Psoas muscle (tissue), 8 donors: Measurements from ENCODE around the gene CTAGE1. TPM values are rescaled to one million over a fixed set of nuclear protein-coding genes. Genes with fewer than 3 reads are reported as not detected.

ENCODE experiments used
- ATAC-seq, 4 donors: fragments of 200-7000 bp; cut with Tn5 transposase; one replicate each; pipeline ENCODE4 v1.9.1; 2020; ENCODE audit warnings: moderate library complexity in 3 of 4, mild to moderate bottlenecking in 2 of 4
- DNase-seq, 2 donors: peaks; one replicate each; pipeline ENCODE4 v3.0.0-alpha.2; 2020
- H3K27ac ChIP-seq: fragments of 200-600 bp; one replicate; pipeline ENCODE4 v1.8.0; 2022
- H3K27me3 ChIP-seq, 3 donors: fragments of 200-600 bp in 1 of 3; one replicate each; pipeline versions ENCODE4 v1.6.1 to v1.8.0; 2013 to 2022; ENCODE audit warnings: low read length in 2 of 3, mild to moderate bottlenecking in 2 of 3, moderate library complexity in 1 of 3; ENCODE audit not compliant: insufficient read depth in 3 of 3
- H3K36me3 ChIP-seq, 2 donors: fragments of 200-600 bp in 1 of 2; one replicate each; pipeline versions ENCODE4 v1.6.1 to v1.8.0; 2013 to 2022; ENCODE audit warnings: low read depth in 1 of 2, mild to moderate bottlenecking in 1 of 2, moderate library complexity in 1 of 2; ENCODE audit not compliant: insufficient read depth in 1 of 2
- H3K4me1 ChIP-seq: fragments of 200-600 bp; one replicate; pipeline ENCODE4 v1.8.0; 2022
- H3K4me3 ChIP-seq: fragments of 200-600 bp; one replicate; pipeline ENCODE4 v1.8.0; 2022; ENCODE audit warnings: mild to moderate bottlenecking
- H3K9me3 ChIP-seq: fragments of 200-600 bp; one replicate; pipeline ENCODE4 v1.8.0; 2022
- CTCF ChIP-seq: fragments of 200-600 bp; IDR thresholded peaks from one replicate; pipeline ENCODE4 v1.8.0; 2022; ENCODE audit warnings: antibody characterized with exemption
- WGBS, 3 donors: extraction: QIAGEN DNeasy Blood & Tissue Kit; methylation state at CpG; one replicate each; pipeline versions ENCODE4 v1.1.6 to v1.1.7; 2013; 5-methylcytosine and 5-hydroxymethylcytosine counted together
- intact Hi-C, 2 donors: fragments of 100-400 bp; cut with DNase I; formaldehyde crosslinking; loops; one replicate each; pipeline versions ENCODE4 v1.11.0 to v1.14.2; 2022
- polyA plus RNA-seq, 3 donors: library from polyadenylated mRNA; stranded (reverse); fragments of 200-250 nt; gene quantifications; one replicate each; pipeline ENCODE4 v1.2.3, GENCODE V29; 2013
- total RNA-seq, 4 donors: library from RNA; stranded (reverse); fragmentation: NEBNext Ultra II Directional in 2 of 4; extraction: Animal tissue kit (Norgen Biotek cat#: 25700) in 2 of 4; gene quantifications; one replicate each; pipeline versions ENCODE4 v1.2.1 to v1.2.4, GENCODE V29; 2021 to 2023
- donor health status: healthy with polysubstance abuse.
- donor health status: DM: no; HTN: no; CAD: no; lungs with moderate emphysema.
- donor health status: Bipolar disorder and iron deficiency.
- donor health status: healthy.
- donor health status: DM: yes; HTN: yes; CAD: no.
- donor health status: DM: no; HTN: no; CAD: no.
- donor health status: DM: no; HTN: no; CAD: no.
- donor health status: DM: yes; HTN: yes; CAD: no.

CTAGE1 gene
- total and polyA plus RNA-seq, 7 donors: not detected

DNA sequence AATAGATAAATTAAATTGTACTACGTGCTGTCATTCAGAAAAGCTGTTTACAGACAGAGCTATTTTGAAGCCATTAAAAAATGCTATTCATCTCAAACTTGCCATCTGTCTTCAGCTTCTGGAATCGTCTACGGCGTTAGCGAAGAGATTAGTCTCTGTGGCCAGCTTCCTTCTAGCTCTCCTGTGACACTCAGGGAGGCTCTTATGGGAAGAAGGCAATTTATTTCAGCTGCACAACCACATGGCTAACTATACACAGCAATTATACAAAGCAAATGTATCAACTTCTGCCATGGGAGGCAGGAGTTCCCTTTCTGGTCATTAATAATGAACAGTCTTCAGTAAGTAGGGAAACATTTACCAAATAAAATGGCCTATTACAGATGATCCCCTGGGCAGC is 6.3 kb downstream of the CTAGE1 start:
- Histone ChIP-seq H3K4me3 (no peak overlapping the region), H3K27me3 (no peaks in the 10 kb centered on the region), H3K9me3 (no peaks in the 10 kb centered on the region), H3K4me1 (no peaks in the 10 kb centered on the region), H3K27ac (no peak overlapping the region), H3K36me3 (no peaks in the 10 kb centered on the region)
- WGBS, 3 donors: 52 to 61% (median 59%) methylated on average over 5 of the region's 5 CpGs
- intact Hi-C loops: no loop called here
- no peak for TF ChIP-seq CTCF
- DNase-seq (no peak), ATAC-seq (no peak)

- intact Hi-C loops: no loop called here
- no peak for DNase-seq
- no peak for ATAC-seq
- Histone ChIP-seq H3K4me3 (no peak overlapping the region), H3K36me3 (no peaks in the 10 kb centered on the region), H3K27ac (no peak overlapping the region), H3K27me3 (no peaks in the 10 kb centered on the region), H3K4me1 (no peaks in the 10 kb centered on the region), H3K9me3 (peaks cover under 1% of the 10 kb centered on the region)
- 94 to 96% (median 95%) methylated on average over 3 of the region's 3 CpGs for WGBS, 3 donors
- TF ChIP-seq CTCF: no peak
Measured at GRCh38 chr18:22410126-22410525, 7.6 kb downstream of the CTAGE1 start.

DNA sequence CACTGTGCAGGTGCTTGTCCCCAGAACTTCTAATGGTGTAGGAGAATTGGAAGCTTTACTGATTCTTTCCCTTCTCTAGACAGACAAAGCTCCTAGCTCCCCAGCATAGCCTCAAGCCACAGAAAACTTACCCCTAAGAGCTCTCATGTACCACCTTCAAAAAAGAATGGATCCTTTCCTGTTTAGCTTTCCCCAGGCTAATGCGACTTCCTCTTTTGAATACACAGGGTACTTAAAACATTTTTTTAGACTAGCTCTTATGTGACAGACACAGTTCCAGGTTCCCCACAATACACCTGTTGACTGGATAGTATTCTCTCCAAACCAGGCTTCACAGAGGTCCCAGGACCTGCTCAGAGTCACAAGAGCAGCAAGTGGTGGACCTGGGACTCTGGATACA is 8.3 kb downstream of the CTAGE1 start:
- H3K36me3 ChIP-seq: no peaks in the 10 kb centered on the region
- no peak for DNase-seq
- no peak overlapping the region for H3K4me3 ChIP-seq
- TF ChIP-seq CTCF: no peak
- intact Hi-C loops: no loop called here
- H3K4me1 ChIP-seq: no peaks in the 10 kb centered on the region
- H3K9me3 ChIP-seq: peaks cover 7% of the 10 kb centered on the region
- H3K27ac ChIP-seq: no peak overlapping the region
- no peak for ATAC-seq
- 67 to 82% (median 76%) methylated on average over 1 of the region's 1 CpG for whole genome bisulfite sequencing, 3 donors
- H3K27me3 ChIP-seq: no peaks in the 10 kb centered on the region

DNA sequence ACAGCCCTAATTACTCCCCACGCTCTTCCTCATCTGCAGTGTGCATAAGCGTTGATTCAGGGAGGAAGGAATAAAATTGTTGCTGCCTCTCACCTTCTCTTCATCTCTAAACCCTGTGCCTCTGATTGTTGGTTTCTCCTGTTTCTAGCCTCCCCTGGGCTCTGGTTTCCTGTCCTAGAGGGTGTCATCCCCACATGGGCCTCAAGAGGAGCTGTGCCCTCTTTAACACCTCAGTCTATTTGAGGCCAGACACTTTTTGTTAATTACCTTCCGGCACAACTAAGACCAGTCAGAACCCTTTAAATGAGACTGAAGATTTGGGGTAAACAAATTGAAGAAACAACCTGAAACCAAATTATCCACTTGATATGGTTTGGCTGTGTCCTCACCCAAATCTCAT is 9.7 kb downstream of the CTAGE1 start:
- no peak overlapping the region for H3K27ac ChIP-seq
- no peaks in the 10 kb centered on the region for H3K27me3 ChIP-seq
- H3K4me3 ChIP-seq: no peak overlapping the region
- no peaks in the 10 kb centered on the region for H3K4me1 ChIP-seq
- no peaks in the 10 kb centered on the region for H3K36me3 ChIP-seq
- no peak for ATAC-seq
- H3K9me3 ChIP-seq: peaks cover 7% of the 10 kb centered on the region
- no peak for TF ChIP-seq CTCF
- DNase-seq: no peak
- 89 to 94% (median 90%) methylated on average over 3 of the region's 3 CpGs for WGBS, 3 donors
- intact Hi-C loops: no loop called here

DNA sequence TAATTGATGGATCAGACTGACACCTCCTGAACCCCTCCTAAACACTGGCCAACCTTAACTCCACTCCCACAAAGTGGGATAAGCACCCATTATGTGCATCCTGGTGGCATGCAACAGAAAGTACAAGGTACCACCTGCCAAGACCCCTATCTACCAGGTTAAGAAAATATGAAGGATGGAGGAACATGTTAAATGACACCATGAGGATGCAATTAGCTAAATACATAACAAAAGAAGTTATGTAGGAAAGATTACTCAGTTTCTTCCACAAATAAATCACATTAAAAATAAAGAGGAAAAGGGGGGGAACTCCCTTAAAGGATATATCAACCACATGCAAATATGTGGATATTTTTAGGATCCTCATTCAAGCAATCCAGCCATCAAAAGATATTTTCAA is 12.6 kb downstream of the CTAGE1 start:
- intact Hi-C loops: no loop called here
- TF ChIP-seq CTCF: no peak
- ATAC-seq (no peak), DNase-seq (no peak)
- Histone ChIP-seq H3K36me3 (no peaks in the 10 kb centered on the region), H3K27me3 (no peaks in the 10 kb centered on the region), H3K4me3 (no peak overlapping the region), H3K4me1 (no peaks in the 10 kb centered on the region), H3K9me3 (peaks cover 10% of the 10 kb centered on the region), H3K27ac (no peak overlapping the region)
